GM23338 (cell line): ENCODE measurements around the gene SVIL. TPM values are rescaled to one million over a fixed set of nuclear protein-coding genes. Genes with fewer than 3 reads are reported as not detected.

Experiments
- ATAC-seq: fragments of 200-7000 bp; cut with Tn5 transposase; 3 replicates; pipeline ENCODE4 v1.9.1; 2020
- DNase-seq: peaks from one replicate; pipeline ENCODE4 v3.0.0-alpha.2; 2015; ENCODE audit warnings: low spot score
- H2AFZ ChIP-seq: fragments of 200-600 bp; sonication (generic); 2 replicates; pipeline ENCODE4 v1.8.0; 2016; ENCODE audit warnings: antibody characterized with exemption, mild to moderate bottlenecking, moderate library complexity
- H3F3A ChIP-seq: fragments of 200-600 bp; sonication (generic); replicated peaks from 2 replicates; pipeline ENCODE4 v1.8.0; 2017; ENCODE audit warnings: antibody characterized with exemption, mixed run types, low read depth
- H3K27ac ChIP-seq: fragments of 200-600 bp; sonication (generic); 2 replicates; pipeline ENCODE4 v1.6.1; 2016; ENCODE audit warnings: low read depth
- H3K27me3 ChIP-seq: fragments of 200-600 bp; sonication (generic); 2 replicates; pipeline ENCODE4 v1.8.0; 2016; ENCODE audit warnings: mild to moderate bottlenecking, mixed run types, moderate library complexity; ENCODE audit not compliant: insufficient read depth
- H3K36me3 ChIP-seq: fragments of 200-600 bp; sonication (generic); 2 replicates; pipeline ENCODE4 v1.8.0; 2016; ENCODE audit warnings: mild to moderate bottlenecking; ENCODE audit not compliant: insufficient read depth
- H3K4me1 ChIP-seq: fragments of 200-600 bp; sonication (generic); 2 replicates; pipeline ENCODE4 v1.8.0; 2016; ENCODE audit warnings: mild to moderate bottlenecking, moderate library complexity; ENCODE audit not compliant: insufficient read depth
- H3K4me2 ChIP-seq: fragments of 200-600 bp; sonication (generic); 2 replicates; pipeline ENCODE4 v1.7.1; 2017; ENCODE audit warnings: mixed run types
- H3K4me3 ChIP-seq: fragments of 200-600 bp; sonication (generic); 2 replicates; pipeline ENCODE4 v1.6.1; 2016; ENCODE audit warnings: mixed run types
- H3K79me2 ChIP-seq: fragments of 200-600 bp; sonication (generic); replicated peaks from 2 replicates; pipeline ENCODE4 v1.8.0; 2017; ENCODE audit warnings: mild to moderate bottlenecking; ENCODE audit not compliant: insufficient read depth
- H3K9me2 ChIP-seq: fragments of 200-600 bp; sonication (generic); 2 replicates; pipeline ENCODE4 v1.8.0; 2017; ENCODE audit not compliant: insufficient read depth
- H4K20me1 ChIP-seq: fragments of 200-600 bp; sonication (generic); replicated peaks from 2 replicates; pipeline ENCODE4 v1.8.0; 2017; ENCODE audit warnings: mild to moderate bottlenecking; ENCODE audit not compliant: insufficient read depth
- H3K27ac Mint-ChIP-seq: 2 replicates; pipeline ENCODE4 v1.8.0; 2020; ENCODE audit warnings: inconsistent platforms, mild to moderate bottlenecking, moderate library complexity, mixed read lengths
- H3K27me3 Mint-ChIP-seq: 3 replicates; pipeline ENCODE4 v1.8.0; 2022; ENCODE audit warnings: low read depth, mild to moderate bottlenecking, moderate library complexity, mixed read lengths, inconsistent platforms; ENCODE audit not compliant: insufficient read depth, poor library complexity
- H3K36me3 Mint-ChIP-seq: 3 replicates; pipeline ENCODE4 v1.8.0; 2021; ENCODE audit warnings: low read depth, mild to moderate bottlenecking, inconsistent platforms, moderate library complexity, mixed read lengths
- H3K4me1 Mint-ChIP-seq: 3 replicates; pipeline ENCODE4 v1.8.0; 2020; ENCODE audit warnings: mild to moderate bottlenecking, inconsistent platforms, mixed read lengths
- H3K4me3 Mint-ChIP-seq: 3 replicates; pipeline ENCODE4 v1.8.0; 2021; ENCODE audit warnings: moderate library complexity, mild to moderate bottlenecking, inconsistent platforms, mixed read lengths
- H3K9me3 Mint-ChIP-seq: 3 replicates; pipeline ENCODE4 v1.8.0; 2020; ENCODE audit warnings: moderate library complexity, mild to moderate bottlenecking, inconsistent platforms, mixed read lengths
- EZH2 ChIP-seq: fragments of 200-600 bp; sonication (generic); IDR thresholded peaks from one replicate; pipeline ENCODE4 v1.8.0; 2017; ENCODE audit warnings: antibody characterized with exemption, mild to moderate bottlenecking, low read depth; ENCODE audit not compliant: unreplicated experiment
- POLR2AphosphoS5 ChIP-seq: IDR thresholded peaks from 2 replicates; pipeline ENCODE4 v1.6.1; 2016; ENCODE audit warnings: antibody characterized with exemption, low read depth
- STAT1 ChIP-seq: IDR thresholded peaks from one replicate; pipeline ENCODE4 v1.6.1; 2016; ENCODE audit warnings: antibody characterized with exemption; ENCODE audit not compliant: unreplicated experiment
- ZNF114 ChIP-seq: fragments of 250-450 bp; sonication (Bioruptor Pico); IDR thresholded peaks from 2 replicates; pipeline ENCODE4 v1.5.0; 2020; ENCODE audit warnings: mild to moderate bottlenecking, moderate library complexity
- ZNF331 ChIP-seq: fragments of 250-450 bp; sonication (Bioruptor Pico); IDR thresholded peaks from 2 replicates; pipeline ENCODE4 v1.5.0; 2020; ENCODE audit warnings: low read depth, mild to moderate bottlenecking, moderate library complexity
- polyA plus RNA-seq: library from polyadenylated mRNA; unstranded; fragments of >200 nt; fragmentation: Nextera tagmentation; extraction: Ambion mirVana; gene quantifications from 2 replicates; pipeline ENCODE4 v1.2.1, GENCODE V29; 2016
- total RNA-seq: library from RNA; depleted of rRNA; stranded (reverse); fragments of >200 nt; shearing (Covaris generic); gene quantifications from 2 replicates; pipeline ENCODE4 v1.2.3, GENCODE V29; 2014
- TF ChIP-seq, protein P1 (sequence below): IDR thresholded peaks from 2 replicates; pipeline ENCODE4 v1.6.1; 2016; ENCODE audit warnings: antibody characterized with exemption
- TF ChIP-seq, protein P2 (sequence below): fragments of 250-450 bp; sonication (Bioruptor Pico); IDR thresholded peaks from 2 replicates; pipeline ENCODE4 v1.5.0; 2020; ENCODE audit warnings: mild to moderate bottlenecking, moderate library complexity
- TF ChIP-seq, protein P3 (sequence below), 2 experiments: fragments of 200-600 bp in 1 of 2; sonication (generic) in 1 of 2; conservative IDR thresholded peaks; 2 replicates each; pipeline versions ENCODE4 v1.5.1 to v1.6.1; 2016 to 2017; ENCODE audit warnings: antibody characterized with exemption in 2 of 2, low read depth in 2 of 2, mild to moderate bottlenecking in 2 of 2, moderate library complexity in 1 of 2

The SVIL gene
- total and polyA plus RNA-seq, 2 experiments from 2014 or later, result 8.8 to 34.9 TPM

DNA sequence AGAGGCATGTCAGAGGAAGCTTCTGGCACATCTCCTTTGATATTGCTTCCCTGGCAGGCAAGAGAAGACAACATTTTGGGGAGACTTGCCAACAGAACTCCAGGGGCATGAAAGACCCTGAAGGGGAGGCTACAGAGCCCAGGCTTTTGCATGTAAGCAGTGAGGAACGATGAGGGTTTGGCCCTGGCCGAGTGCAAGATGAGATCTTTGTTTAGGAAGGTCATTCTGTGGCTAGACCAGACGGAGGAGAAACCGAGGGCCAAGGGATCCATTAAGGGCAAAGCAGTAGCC, 3.8 kb downstream of the SVIL start:
- Histone ChIP-seq H3K9me2 (no peaks in the 10 kb centered on the region), H3K4me2 (no peak overlapping the region), H4K20me1 (no peaks in the 10 kb centered on the region), H3K4me3 (no peak overlapping the region), H3K4me1 (peaks cover 28% of the 10 kb centered on the region), H3K79me2 (no peaks in the 10 kb centered on the region), H3K27ac (no peak overlapping the region), H2AFZ (no peak overlapping the region), H3K27me3 (no peaks in the 10 kb centered on the region), H3F3A (no peaks in the 10 kb centered on the region), H3K36me3 (no peaks in the 10 kb centered on the region)
- ATAC-seq (no peak), DNase-seq (no peak)
- no peaks in the 10 kb centered on the region for H3K9me3 Mint-ChIP-seq
- H3K4me1 Mint-ChIP-seq, result peaks cover 40% of the 10 kb centered on the region
- peak overlapping the region; percentile 21; the same call in 1 of the 2 replicates for H3K27ac Mint-ChIP-seq
- TF ChIP-seq ZNF331 (no peak), POLR2AphosphoS5 (no peak), ZNF114 (CRISPR knock-in tag) (no peak), STAT1 (no peak), EZH2 (no peak)
- TF ChIP-seq, protein P1, sequence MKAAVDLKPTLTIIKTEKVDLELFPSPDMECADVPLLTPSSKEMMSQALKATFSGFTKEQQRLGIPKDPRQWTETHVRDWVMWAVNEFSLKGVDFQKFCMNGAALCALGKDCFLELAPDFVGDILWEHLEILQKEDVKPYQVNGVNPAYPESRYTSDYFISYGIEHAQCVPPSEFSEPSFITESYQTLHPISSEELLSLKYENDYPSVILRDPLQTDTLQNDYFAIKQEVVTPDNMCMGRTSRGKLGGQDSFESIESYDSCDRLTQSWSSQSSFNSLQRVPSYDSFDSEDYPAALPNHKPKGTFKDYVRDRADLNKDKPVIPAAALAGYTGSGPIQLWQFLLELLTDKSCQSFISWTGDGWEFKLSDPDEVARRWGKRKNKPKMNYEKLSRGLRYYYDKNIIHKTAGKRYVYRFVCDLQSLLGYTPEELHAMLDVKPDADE, result no peak
- TF ChIP-seq, protein P2, sequence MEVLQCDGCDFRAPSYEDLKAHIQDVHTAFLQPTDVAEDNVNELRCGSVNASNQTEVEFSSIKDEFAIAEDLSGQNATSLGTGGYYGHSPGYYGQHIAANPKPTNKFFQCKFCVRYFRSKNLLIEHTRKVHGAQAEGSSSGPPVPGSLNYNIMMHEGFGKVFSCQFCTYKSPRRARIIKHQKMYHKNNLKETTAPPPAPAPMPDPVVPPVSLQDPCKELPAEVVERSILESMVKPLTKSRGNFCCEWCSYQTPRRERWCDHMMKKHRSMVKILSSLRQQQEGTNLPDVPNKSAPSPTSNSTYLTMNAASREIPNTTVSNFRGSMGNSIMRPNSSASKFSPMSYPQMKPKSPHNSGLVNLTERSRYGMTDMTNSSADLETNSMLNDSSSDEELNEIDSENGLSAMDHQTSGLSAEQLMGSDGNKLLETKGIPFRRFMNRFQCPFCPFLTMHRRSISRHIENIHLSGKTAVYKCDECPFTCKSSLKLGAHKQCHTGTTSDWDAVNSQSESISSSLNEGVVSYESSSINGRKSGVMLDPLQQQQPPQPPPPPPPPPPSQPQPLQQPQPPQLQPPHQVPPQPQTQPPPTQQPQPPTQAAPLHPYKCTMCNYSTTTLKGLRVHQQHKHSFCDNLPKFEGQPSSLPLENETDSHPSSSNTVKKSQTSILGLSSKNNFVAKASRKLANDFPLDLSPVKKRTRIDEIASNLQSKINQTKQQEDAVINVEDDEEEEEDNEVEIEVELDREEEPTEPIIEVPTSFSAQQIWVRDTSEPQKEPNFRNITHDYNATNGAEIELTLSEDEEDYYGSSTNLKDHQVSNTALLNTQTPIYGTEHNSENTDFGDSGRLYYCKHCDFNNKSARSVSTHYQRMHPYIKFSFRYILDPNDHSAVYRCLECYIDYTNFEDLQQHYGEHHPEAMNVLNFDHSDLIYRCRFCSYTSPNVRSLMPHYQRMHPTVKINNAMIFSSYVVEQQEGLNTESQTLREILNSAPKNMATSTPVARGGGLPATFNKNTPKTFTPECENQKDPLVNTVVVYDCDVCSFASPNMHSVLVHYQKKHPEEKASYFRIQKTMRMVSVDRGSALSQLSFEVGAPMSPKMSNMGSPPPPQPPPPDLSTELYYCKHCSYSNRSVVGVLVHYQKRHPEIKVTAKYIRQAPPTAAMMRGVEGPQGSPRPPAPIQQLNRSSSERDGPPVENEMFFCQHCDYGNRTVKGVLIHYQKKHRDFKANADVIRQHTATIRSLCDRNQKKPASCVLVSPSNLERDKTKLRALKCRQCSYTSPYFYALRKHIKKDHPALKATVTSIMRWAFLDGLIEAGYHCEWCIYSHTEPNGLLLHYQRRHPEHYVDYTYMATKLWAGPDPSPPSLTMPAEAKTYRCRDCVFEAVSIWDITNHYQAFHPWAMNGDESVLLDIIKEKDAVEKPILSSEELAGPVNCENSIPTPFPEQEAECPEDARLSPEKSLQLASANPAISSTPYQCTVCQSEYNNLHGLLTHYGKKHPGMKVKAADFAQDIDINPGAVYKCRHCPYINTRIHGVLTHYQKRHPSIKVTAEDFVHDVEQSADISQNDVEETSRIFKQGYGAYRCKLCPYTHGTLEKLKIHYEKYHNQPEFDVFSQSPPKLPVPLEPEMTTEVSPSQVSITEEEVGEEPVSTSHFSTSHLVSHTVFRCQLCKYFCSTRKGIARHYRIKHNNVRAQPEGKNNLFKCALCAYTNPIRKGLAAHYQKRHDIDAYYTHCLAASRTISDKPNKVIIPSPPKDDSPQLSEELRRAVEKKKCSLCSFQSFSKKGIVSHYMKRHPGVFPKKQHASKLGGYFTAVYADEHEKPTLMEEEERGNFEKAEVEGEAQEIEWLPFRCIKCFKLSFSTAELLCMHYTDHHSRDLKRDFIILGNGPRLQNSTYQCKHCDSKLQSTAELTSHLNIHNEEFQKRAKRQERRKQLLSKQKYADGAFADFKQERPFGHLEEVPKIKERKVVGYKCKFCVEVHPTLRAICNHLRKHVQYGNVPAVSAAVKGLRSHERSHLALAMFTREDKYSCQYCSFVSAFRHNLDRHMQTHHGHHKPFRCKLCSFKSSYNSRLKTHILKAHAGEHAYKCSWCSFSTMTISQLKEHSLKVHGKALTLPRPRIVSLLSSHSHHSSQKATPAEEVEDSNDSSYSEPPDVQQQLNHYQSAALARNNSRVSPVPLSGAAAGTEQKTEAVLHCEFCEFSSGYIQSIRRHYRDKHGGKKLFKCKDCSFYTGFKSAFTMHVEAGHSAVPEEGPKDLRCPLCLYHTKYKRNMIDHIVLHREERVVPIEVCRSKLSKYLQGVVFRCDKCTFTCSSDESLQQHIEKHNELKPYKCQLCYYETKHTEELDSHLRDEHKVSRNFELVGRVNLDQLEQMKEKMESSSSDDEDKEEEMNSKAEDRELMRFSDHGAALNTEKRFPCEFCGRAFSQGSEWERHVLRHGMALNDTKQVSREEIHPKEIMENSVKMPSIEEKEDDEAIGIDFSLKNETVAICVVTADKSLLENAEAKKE (CRISPR knock-in tag), result no peak
- TF ChIP-seq, protein P3, sequence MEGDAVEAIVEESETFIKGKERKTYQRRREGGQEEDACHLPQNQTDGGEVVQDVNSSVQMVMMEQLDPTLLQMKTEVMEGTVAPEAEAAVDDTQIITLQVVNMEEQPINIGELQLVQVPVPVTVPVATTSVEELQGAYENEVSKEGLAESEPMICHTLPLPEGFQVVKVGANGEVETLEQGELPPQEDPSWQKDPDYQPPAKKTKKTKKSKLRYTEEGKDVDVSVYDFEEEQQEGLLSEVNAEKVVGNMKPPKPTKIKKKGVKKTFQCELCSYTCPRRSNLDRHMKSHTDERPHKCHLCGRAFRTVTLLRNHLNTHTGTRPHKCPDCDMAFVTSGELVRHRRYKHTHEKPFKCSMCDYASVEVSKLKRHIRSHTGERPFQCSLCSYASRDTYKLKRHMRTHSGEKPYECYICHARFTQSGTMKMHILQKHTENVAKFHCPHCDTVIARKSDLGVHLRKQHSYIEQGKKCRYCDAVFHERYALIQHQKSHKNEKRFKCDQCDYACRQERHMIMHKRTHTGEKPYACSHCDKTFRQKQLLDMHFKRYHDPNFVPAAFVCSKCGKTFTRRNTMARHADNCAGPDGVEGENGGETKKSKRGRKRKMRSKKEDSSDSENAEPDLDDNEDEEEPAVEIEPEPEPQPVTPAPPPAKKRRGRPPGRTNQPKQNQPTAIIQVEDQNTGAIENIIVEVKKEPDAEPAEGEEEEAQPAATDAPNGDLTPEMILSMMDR (conservative IDR thresholded peaks at IDR 0.05; ENCODE audit: low read depth in 2 of 2), result no peak
- no peak overlapping the region for H3K4me3 Mint-ChIP-seq
- no peaks in the 10 kb centered on the region for H3K27me3 Mint-ChIP-seq
- peaks cover 3% of the 10 kb centered on the region; the same call in 2 of the 3 replicates for H3K36me3 Mint-ChIP-seq
